A549 (cell line): ENCODE measurements around the gene ENPP3. TPM values are rescaled to one million over a fixed set of nuclear protein-coding genes. Genes with fewer than 3 reads are reported as not detected.

Experiments used
- ATAC-seq, 2 experiments: fragments of 200-7000 bp in 1 of 2; fragments of >200 bp in 1 of 2; cut with Nextera tagmentation in 1 of 2; cut with Tn5 transposase in 1 of 2; 3 replicates each; pipeline versions ENCODE4 v1.8.0 to v1.9.1; 2018 to 2020; ENCODE audit warnings: mild to moderate bottlenecking in 1 of 2, moderate library complexity in 1 of 2
- CTCF ChIA-PET: fragments of 300-600 bp; sonication (Branson Sonifier 250); formaldehyde crosslinking; extraction: SDS; loops from one replicate; lab custom pipeline; 2021; ENCODE audit warnings: antibody characterized with exemption, inconsistent platforms; lab: Yijun Ruan, JAX
- POLR2A ChIA-PET: fragments of 350-600 bp; formaldehyde crosslinking; extraction: SDS; loops from one replicate; lab custom pipeline; 2021; ENCODE audit warnings: antibody characterized with exemption, inconsistent platforms; lab: Yijun Ruan, JAX
- DNase-seq, 2 experiments: peaks; one replicate each; pipeline versions ENCODE4 v3.0.0 to v3.0.0-alpha.2; 2011 to 2016; ENCODE audit warnings: low read depth in 1 of 2, low spot score in 1 of 2
- FAIRE-seq: peaks from 2 replicates; lab custom pipeline; 2011; peaks lifted over from hg19 to GRCh38; lab: Jason Lieb, UNC
- H3K27ac ChIP-seq, 2 experiments: fragments of >200 bp; sonication (Bioruptor Twin); formaldehyde crosslinking; 3 replicates each; pipeline ENCODE4 v1.5.1; 2016 to 2017
- H3K4me1 ChIP-seq: fragments of >200 bp; sonication (Bioruptor Twin); formaldehyde crosslinking; 3 replicates; pipeline ENCODE4 v1.6.1; 2016
- H3K4me2 ChIP-seq: fragments of >200 bp; sonication (Bioruptor Twin); formaldehyde crosslinking; 3 replicates; pipeline ENCODE4 v1.6.1; 2016
- H3K4me3 ChIP-seq: fragments of >200 bp; sonication (Bioruptor Twin); formaldehyde crosslinking; 3 replicates; pipeline ENCODE4 v1.5.1; 2016
- H3K9me3 ChIP-seq: fragments of >200 bp; sonication (Bioruptor Twin); formaldehyde crosslinking; 3 replicates; pipeline ENCODE4 v1.6.1; 2016
- EHF ChIP-seq: fragments of 250-450 bp; sonication (Bioruptor Pico); IDR thresholded peaks from 2 replicates; pipeline ENCODE4 v1.5.0; 2020; ENCODE audit warnings: mild to moderate bottlenecking
- EP300 ChIP-seq, 2 experiments: fragments of >200 bp; sonication (Bioruptor Twin); formaldehyde crosslinking; IDR thresholded peaks; 2 replicates in 1 of 2; 3 replicates in 1 of 2; pipeline ENCODE4 v1.6.1; 2016 to 2017
- GATA3 ChIP-seq: IDR thresholded peaks from 2 replicates; pipeline ENCODE4 v1.6.1; 2012; ENCODE audit warnings: borderline replicate concordance
- HDAC2 ChIP-seq: fragments of 200-600 bp; sonication (generic); IDR thresholded peaks from 2 replicates; pipeline ENCODE4 v1.6.1; 2016
- HOXB5 ChIP-seq: fragments of 250-450 bp; sonication (Bioruptor Pico); IDR thresholded peaks from 2 replicates; pipeline ENCODE4 v1.5.0; 2020; ENCODE audit warnings: mild to moderate bottlenecking, moderate library complexity
- JUN ChIP-seq, 2 experiments: fragments of >200 bp; sonication (Bioruptor Twin); formaldehyde crosslinking; IDR thresholded peaks; 2 replicates in 1 of 2; 3 replicates in 1 of 2; pipeline ENCODE4 v1.6.1; 2016 to 2017
- JUNB ChIP-seq: fragments of >200 bp; sonication (Bioruptor Twin); formaldehyde crosslinking; IDR thresholded peaks from 2 replicates; pipeline ENCODE4 v1.6.1; 2016
- KDM1A ChIP-seq: fragments of 200-600 bp; sonication (generic); IDR thresholded peaks from 2 replicates; pipeline ENCODE4 v1.6.1; 2016; ENCODE audit warnings: low read depth, mild to moderate bottlenecking
- MAFK ChIP-seq: fragments of 450-650 bp; IDR thresholded peaks from 2 replicates; pipeline ENCODE4 v1.6.1; 2014; ENCODE audit not compliant: partially characterized antibody
- NFE2L2 ChIP-seq: fragments of 150-350 bp; conservative IDR thresholded peaks from 2 replicates; pipeline ENCODE4 v1.6.1; 2014; ENCODE audit warnings: low read length
- POLR2A ChIP-seq: IDR thresholded peaks from 2 replicates; pipeline ENCODE4 v1.6.1; 2012; ENCODE audit warnings: mild to moderate bottlenecking, low read length
- POLR2AphosphoS2 ChIP-seq: conservative IDR thresholded peaks from 2 replicates; pipeline ENCODE4 v1.6.1; 2012; ENCODE audit warnings: low read length, improper control_type of control experiment, inconsistent platforms
- RARB ChIP-seq: fragments of 250-450 bp; sonication (Bioruptor Pico); IDR thresholded peaks from 2 replicates; pipeline ENCODE4 v1.8.0; 2021; ENCODE audit warnings: mild to moderate bottlenecking, moderate library complexity
- RNF2 ChIP-seq: fragments of 200-600 bp; sonication (generic); IDR thresholded peaks from 2 replicates; pipeline ENCODE4 v1.6.1; 2016; ENCODE audit warnings: low read depth, mild to moderate bottlenecking, antibody characterized with exemption, moderate library complexity, borderline replicate concordance
- TFCP2L1 ChIP-seq: fragments of 250-450 bp; sonication (Bioruptor Pico); IDR thresholded peaks from 2 replicates; pipeline ENCODE4 v1.5.0; 2021; ENCODE audit warnings: mild to moderate bottlenecking
- ZC3H11A ChIP-seq: fragments of 450-650 bp; IDR thresholded peaks from 2 replicates; pipeline ENCODE4 v1.6.1; 2014; ENCODE audit warnings: antibody characterized with exemption, mild to moderate bottlenecking
- ZFP36 ChIP-seq: fragments of 450-650 bp; IDR thresholded peaks from 2 replicates; pipeline ENCODE4 v1.6.1; 2014; ENCODE audit warnings: borderline replicate concordance; ENCODE audit not compliant: partially characterized antibody
- WGBS: methylation state at CpG from one replicate; pipeline ENCODE4 v1.1.6; 2017; ENCODE audit errors: missing lambda C conversion rate; 5-methylcytosine and 5-hydroxymethylcytosine counted together
- polyA minus RNA-seq: library from RNA; depleted of rRNA, polyadenylated mRNA; stranded (reverse); fragments of >200 nt; gene quantifications from 2 replicates; pipeline ENCODE4 v1.2.3, GENCODE V29; 2011; rRNA and poly(A)+ RNA removed
- polyA plus RNA-seq, 4 experiments: library from polyadenylated mRNA; depleted of rRNA in 3 of 4; stranded (reverse); fragments of >200 nt; fragmentation: RNase III in 1 of 4; extraction: RNeasy Plus Mini Kit Qiagen cat#74134 plus additional on column Dnase treatment in 1 of 4; gene quantifications; 2 replicates in 3 of 4; 3 replicates in 1 of 4; pipeline ENCODE4 v1.2.3, GENCODE V29; 2011 to 2017
- TF ChIP-seq, protein P1 (sequence below): fragments of 200-600 bp; sonication (generic); IDR thresholded peaks from 2 replicates; pipeline ENCODE4 v1.6.1; 2016; ENCODE audit warnings: antibody characterized with exemption, mild to moderate bottlenecking, moderate library complexity
- TF ChIP-seq, protein P2 (sequence below): fragments of >200 bp; sonication (Bioruptor Twin); formaldehyde crosslinking; IDR thresholded peaks from 2 replicates; pipeline ENCODE4 v1.6.1; 2016
- TF ChIP-seq, protein P3 (sequence below): fragments of >200 bp; sonication (Bioruptor Twin); formaldehyde crosslinking; IDR thresholded peaks from 3 replicates; pipeline ENCODE4 v1.5.1; 2016
- TF ChIP-seq, protein P4 (sequence below): fragments of 150-350 bp; IDR thresholded peaks from 2 replicates; pipeline ENCODE4 v1.6.1; 2014; ENCODE audit warnings: low read depth, mild to moderate bottlenecking, low read length

ENPP3 gene
- polyA plus RNA-seq (2011; rRNA removed) (0.05 TPM in 1 of 2 replicates, not detected in the other), polyA plus RNA-seq (2017; fragmentation: RNase III; extraction: RNeasy Plus Mini Kit Qiagen cat#74134 plus additional on column Dnase treatment) (not detected in 3 replicates), polyA minus RNA-seq (not detected in 2 replicates)
- not detected in 2 replicates for polyA plus RNA-seq (2012; cell fraction: cytosol; rRNA removed)
- polyA plus RNA-seq (2012; cell fraction: nucleus; rRNA removed) = not detected in 2 replicates

DNA sequence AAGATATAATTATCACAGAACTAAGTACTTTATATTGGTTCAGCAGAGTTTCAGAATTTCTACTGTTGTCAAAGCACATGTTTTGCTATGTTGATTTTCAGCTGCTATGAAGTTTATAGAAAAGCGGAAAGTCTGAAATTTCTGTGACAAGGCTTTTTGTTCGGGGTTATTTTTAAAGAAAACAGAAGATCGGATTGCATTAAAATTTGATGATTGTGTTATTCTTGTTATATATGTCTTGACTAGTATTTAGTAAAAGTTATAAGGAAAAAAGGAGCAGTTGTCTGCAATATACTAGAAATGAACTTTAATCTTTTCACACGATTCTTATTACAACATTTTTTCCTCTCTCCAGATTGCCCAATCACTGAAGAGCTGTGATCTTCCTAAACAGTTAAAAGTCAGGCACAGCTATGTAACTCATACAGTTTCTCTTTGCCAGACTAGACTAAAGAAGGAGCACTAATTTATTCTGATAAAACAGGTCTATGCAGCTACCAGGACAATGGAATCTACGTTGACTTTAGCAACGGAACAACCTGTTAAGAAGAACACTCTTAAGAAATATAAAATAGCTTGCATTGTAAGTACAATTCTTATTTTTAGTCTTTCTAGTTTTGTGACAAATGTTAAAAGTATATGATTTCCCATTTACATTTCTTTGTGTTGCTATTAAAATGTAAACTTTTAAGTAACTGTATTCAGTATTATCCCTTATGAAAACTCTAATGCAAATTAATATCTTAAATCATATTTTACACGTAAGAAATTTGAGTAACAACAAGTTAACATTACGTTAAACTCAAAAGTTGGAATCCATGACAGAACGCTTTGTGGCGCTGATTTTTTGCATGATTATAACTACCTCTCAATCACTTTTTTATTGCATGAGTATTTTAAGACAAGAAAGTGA, at the start of gene ENPP3:
TSS of gene ENPP3 (plus strand) at position 423 of the 913 bp plus-strand sequence. CDS start at position 506, 83 bp downstream.
- FAIRE-seq = no peak
- WGBS = 65% methylated on average over 10 of the region's 10 CpGs
- ATAC-seq = no peak
- ChIA-PET POLR2A (no interaction called here), CTCF (interaction anchor here (2.1 kb wide), 1 partner anchor 9 kb away, joined by 24 read pairs; the partner anchor contains the start of gene MED23)
- no peaks in the 10 kb centered on the region for H3K9me3 ChIP-seq
- no peak within 1 kb of the TSS for H3K4me3 ChIP-seq
- no peak within 1 kb of the TSS for H3K27ac ChIP-seq
- no peak for DNase-seq
- no peak within 1 kb of the TSS for H3K4me2 ChIP-seq
- H3K4me1 ChIP-seq = no peaks in the 10 kb centered on the region
- TF ChIP-seq, protein P1, sequence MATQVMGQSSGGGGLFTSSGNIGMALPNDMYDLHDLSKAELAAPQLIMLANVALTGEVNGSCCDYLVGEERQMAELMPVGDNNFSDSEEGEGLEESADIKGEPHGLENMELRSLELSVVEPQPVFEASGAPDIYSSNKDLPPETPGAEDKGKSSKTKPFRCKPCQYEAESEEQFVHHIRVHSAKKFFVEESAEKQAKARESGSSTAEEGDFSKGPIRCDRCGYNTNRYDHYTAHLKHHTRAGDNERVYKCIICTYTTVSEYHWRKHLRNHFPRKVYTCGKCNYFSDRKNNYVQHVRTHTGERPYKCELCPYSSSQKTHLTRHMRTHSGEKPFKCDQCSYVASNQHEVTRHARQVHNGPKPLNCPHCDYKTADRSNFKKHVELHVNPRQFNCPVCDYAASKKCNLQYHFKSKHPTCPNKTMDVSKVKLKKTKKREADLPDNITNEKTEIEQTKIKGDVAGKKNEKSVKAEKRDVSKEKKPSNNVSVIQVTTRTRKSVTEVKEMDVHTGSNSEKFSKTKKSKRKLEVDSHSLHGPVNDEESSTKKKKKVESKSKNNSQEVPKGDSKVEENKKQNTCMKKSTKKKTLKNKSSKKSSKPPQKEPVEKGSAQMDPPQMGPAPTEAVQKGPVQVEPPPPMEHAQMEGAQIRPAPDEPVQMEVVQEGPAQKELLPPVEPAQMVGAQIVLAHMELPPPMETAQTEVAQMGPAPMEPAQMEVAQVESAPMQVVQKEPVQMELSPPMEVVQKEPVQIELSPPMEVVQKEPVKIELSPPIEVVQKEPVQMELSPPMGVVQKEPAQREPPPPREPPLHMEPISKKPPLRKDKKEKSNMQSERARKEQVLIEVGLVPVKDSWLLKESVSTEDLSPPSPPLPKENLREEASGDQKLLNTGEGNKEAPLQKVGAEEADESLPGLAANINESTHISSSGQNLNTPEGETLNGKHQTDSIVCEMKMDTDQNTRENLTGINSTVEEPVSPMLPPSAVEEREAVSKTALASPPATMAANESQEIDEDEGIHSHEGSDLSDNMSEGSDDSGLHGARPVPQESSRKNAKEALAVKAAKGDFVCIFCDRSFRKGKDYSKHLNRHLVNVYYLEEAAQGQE = no peak

DNA sequence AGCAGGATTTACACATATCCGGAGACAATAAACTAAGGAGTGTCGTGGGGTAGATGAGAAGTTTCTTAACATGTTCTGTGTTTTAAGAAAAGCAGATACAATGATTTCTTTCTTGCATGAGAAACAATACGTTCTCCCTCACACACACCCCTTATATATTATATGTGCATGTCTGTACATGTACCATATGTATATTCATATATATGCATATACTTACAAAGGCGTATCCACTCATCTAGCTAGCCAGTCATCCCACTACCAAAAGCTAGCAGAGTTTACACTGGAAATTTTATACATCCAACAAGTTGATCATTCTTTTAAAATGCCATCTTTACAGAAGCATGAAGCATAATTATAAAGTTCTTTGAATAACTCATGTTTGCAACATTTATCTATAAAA, 49.2 kb upstream of the ENPP3 start:
- Histone ChIP-seq H3K27ac (no peak overlapping the region), H3K9me3 (no peaks in the 10 kb centered on the region), H3K4me1 (no peaks in the 10 kb centered on the region), H3K4me2 (no peak overlapping the region), H3K4me3 (no peak overlapping the region)
- POLR2A ChIA-PET = no interaction called here
- no peak for TF ChIP-seq POLR2A
- TF ChIP-seq RNF2 = no peak
- TF ChIP-seq, protein P2, sequence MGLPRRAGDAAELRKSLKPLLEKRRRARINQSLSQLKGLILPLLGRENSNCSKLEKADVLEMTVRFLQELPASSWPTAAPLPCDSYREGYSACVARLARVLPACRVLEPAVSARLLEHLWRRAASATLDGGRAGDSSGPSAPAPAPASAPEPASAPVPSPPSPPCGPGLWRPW = no peak
- TF ChIP-seq, protein P3, sequence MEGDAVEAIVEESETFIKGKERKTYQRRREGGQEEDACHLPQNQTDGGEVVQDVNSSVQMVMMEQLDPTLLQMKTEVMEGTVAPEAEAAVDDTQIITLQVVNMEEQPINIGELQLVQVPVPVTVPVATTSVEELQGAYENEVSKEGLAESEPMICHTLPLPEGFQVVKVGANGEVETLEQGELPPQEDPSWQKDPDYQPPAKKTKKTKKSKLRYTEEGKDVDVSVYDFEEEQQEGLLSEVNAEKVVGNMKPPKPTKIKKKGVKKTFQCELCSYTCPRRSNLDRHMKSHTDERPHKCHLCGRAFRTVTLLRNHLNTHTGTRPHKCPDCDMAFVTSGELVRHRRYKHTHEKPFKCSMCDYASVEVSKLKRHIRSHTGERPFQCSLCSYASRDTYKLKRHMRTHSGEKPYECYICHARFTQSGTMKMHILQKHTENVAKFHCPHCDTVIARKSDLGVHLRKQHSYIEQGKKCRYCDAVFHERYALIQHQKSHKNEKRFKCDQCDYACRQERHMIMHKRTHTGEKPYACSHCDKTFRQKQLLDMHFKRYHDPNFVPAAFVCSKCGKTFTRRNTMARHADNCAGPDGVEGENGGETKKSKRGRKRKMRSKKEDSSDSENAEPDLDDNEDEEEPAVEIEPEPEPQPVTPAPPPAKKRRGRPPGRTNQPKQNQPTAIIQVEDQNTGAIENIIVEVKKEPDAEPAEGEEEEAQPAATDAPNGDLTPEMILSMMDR = no peak
- TF ChIP-seq NFE2L2 = no peak
- no peak for TF ChIP-seq KDM1A
- CTCF ChIA-PET = no interaction called here
- DNase-seq (no peak), FAIRE-seq (no peak), ATAC-seq (no peak)
- 92% methylated on average over 4 of the region's 4 CpGs for WGBS

DNA sequence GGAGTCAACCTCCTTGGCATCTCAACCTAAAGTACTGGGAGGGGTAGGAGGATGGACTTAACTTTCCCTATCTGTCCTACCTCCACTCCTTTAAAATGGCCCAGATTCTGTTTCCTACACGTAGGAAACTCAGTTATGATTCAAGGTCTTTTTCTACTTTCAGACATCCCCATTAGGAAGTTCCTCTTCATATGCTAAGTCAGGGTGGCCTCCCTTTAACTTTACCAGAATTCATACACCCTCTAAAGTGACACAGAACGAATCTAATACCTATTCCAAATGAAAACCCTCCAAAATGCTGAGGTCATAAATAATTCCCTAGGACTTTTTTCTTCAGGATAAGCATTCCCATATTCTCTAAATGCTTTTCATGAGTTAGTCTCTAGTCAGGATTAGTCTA, 48.5 kb upstream of the ENPP3 start:
- DNase-seq (no peak), FAIRE-seq (no peak), ATAC-seq (no peak)
- Histone ChIP-seq H3K9me3 (no peaks in the 10 kb centered on the region), H3K4me1 (no peaks in the 10 kb centered on the region), H3K27ac (no peak overlapping the region), H3K4me2 (no peak overlapping the region), H3K4me3 (no peak overlapping the region)
- TF ChIP-seq HOXB5 (CRISPR knock-in tag) = no peak
- TF ChIP-seq ZC3H11A = no peak
- TF ChIP-seq EP300 (IDR thresholded peaks at IDR 0.05) = no peak
- POLR2A ChIA-PET = no interaction called here
- CTCF ChIA-PET = no interaction called here
- 93% methylated on average over 2 of the region's 2 CpGs for WGBS

DNA sequence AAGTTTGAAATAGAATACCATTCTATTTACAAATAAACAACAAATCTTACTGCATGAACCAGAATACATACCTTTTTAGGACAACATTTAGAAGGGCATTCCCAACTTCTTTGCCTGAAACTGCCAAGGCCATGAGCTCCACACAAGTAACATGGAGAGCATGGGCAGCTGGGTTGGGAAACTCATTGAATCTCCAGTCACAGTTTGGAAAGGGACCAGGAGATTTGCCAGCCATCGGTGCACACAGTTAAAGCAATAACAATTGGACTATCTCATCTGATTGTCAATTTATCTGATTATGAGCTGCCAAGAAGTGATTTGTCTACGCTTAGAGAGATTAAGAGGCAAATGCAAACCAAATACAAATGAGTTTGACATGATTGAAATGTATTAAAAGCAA, 44.2 kb upstream of the ENPP3 start:
- DNase-seq (no peak), FAIRE-seq (no peak), ATAC-seq (no peak)
- CTCF ChIA-PET = no interaction called here
- no peaks in the 10 kb centered on the region for H3K4me1 ChIP-seq
- POLR2A ChIA-PET = no interaction called here
- TF ChIP-seq RARB (CRISPR knock-in tag) = no peak
- TF ChIP-seq, protein P4, sequence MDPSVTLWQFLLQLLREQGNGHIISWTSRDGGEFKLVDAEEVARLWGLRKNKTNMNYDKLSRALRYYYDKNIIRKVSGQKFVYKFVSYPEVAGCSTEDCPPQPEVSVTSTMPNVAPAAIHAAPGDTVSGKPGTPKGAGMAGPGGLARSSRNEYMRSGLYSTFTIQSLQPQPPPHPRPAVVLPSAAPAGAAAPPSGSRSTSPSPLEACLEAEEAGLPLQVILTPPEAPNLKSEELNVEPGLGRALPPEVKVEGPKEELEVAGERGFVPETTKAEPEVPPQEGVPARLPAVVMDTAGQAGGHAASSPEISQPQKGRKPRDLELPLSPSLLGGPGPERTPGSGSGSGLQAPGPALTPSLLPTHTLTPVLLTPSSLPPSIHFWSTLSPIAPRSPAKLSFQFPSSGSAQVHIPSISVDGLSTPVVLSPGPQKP = no peak
- no peak for TF ChIP-seq JUNB
- TF ChIP-seq HDAC2 = no peak
- no peak for TF ChIP-seq JUN (IDR thresholded peaks at IDR 0.05)
- no peak for TF ChIP-seq MAFK
- no peak for TF ChIP-seq POLR2AphosphoS2
- no peak for TF ChIP-seq GATA3
- no peak for TF ChIP-seq ZFP36
- no peak for TF ChIP-seq EHF
- no peak for TF ChIP-seq TFCP2L1 (CRISPR knock-in tag)
- no peak overlapping the region for H3K4me3 ChIP-seq
- H3K9me3 ChIP-seq = no peaks in the 10 kb centered on the region
- 97% methylated on average over 2 of the region's 2 CpGs for WGBS
- no peak overlapping the region for H3K4me2 ChIP-seq
- H3K27ac ChIP-seq = no peak overlapping the region
